ENCODE measurements around the gene TEKT1. TPM values are rescaled to one million over a fixed set of nuclear protein-coding genes. Genes with fewer than 3 reads are reported as not detected.
"Not testable (repeated sequence)": the region's sequence is repeated elsewhere in the genome, so short reads cannot be mapped to it uniquely, and the experiment has no call there.

TEKT1 gene
- total RNA-seq, 4 donors from 2014 or later, result not detected

GRCh38 chr17:6853764-6854442 is 22.4 kb upstream of the TEKT1 start:
- 26 to 43% methylated on average over 19 of the region's 19 CpGs for WGBS, 2 donors
- TF ChIP-seq POLR2A (IDR thresholded peaks at IDR 0.05) (no peak), CTCF (IDR thresholded peaks at IDR 0.05) (no peak)
- intact Hi-C loops (cut with DNase I; ENCODE audit: low total_unique reads), result no loop called here
- DNase-seq (ENCODE audit: low spot score in 2 of 2), result no peak
- H3K4me3 ChIP-seq (ENCODE audit: low read depth, poor library complexity, severe bottlenecking), result no peak overlapping the region

- DNase-seq (ENCODE audit: low spot score in 2 of 2); intact Hi-C loops (cut with DNase I; ENCODE audit: low total_unique reads); H3K4me3 ChIP-seq (ENCODE audit: low read depth, poor library complexity, severe bottlenecking): not testable (repeated sequence)
- WGBS, 2 donors, result 69 to 80% methylated on average over 7 of the region's 7 CpGs
Measured at GRCh38 chr17:6848545-6849179, 17.1 kb upstream of the TEKT1 start.

- intact Hi-C loops (cut with DNase I; ENCODE audit: low total_unique reads); DNase-seq (ENCODE audit: low spot score in 2 of 2); H3K4me3 ChIP-seq (ENCODE audit: low read depth, poor library complexity, severe bottlenecking): not testable (repeated sequence)
- WGBS, 2 donors, result 59 to 61% methylated on average over 6 of the region's 6 CpGs
Measured at GRCh38 chr17:6846138-6846537, 14.6 kb upstream of the TEKT1 start.

- not testable (repeated sequence) for DNase-seq (ENCODE audit: low spot score in 2 of 2)
- intact Hi-C loops (cut with DNase I; ENCODE audit: low total_unique reads), result loop anchor here (5.0 kb wide), 1 partner anchor 158 kb away; no protein-coding TSS in a partner anchor
- WGBS, 2 donors, result 56 to 68% methylated on average over 4 of the region's 4 CpGs
Measured at GRCh38 chr17:6844406-6844805, 12.9 kb upstream of the TEKT1 start.

GRCh38 chr17:6843241-6843880 is 11.8 kb upstream of the TEKT1 start:
- no peak overlapping the region for H3K4me3 ChIP-seq (ENCODE audit: low read depth, poor library complexity, severe bottlenecking)
- DNase-seq (ENCODE audit: low spot score in 2 of 2), result no peak
- WGBS, 2 donors, result 17 to 18% methylated on average over 7 of the region's 7 CpGs
- intact Hi-C loops (cut with DNase I; ENCODE audit: low total_unique reads), result loop anchor here (5.0 kb wide), 1 partner anchor 159 kb away; no protein-coding TSS in a partner anchor
- TF ChIP-seq CTCF (IDR thresholded peaks at IDR 0.05), result no peak
- TF ChIP-seq POLR2A (IDR thresholded peaks at IDR 0.05), result no peak

More at GRCh38 chr17:6844406-6844805, 12.9 kb upstream of the TEKT1 start:
- H3K4me3 ChIP-seq (ENCODE audit: low read depth, poor library complexity, severe bottlenecking), result not testable (repeated sequence)

- 57 to 59% methylated on average over 9 to 12 of the region's 14 CpGs for WGBS, 2 donors
- H3K4me3 ChIP-seq (ENCODE audit: low read depth, poor library complexity, severe bottlenecking); DNase-seq (ENCODE audit: low spot score in 2 of 2): not testable (repeated sequence)
- intact Hi-C loops (cut with DNase I; ENCODE audit: low total_unique reads), result loop anchor here (5.0 kb wide), 1 partner anchor 161 kb away; no protein-coding TSS in a partner anchor
Measured at GRCh38 chr17:6841769-6842168, 10.2 kb upstream of the TEKT1 start.

- no peak for DNase-seq (ENCODE audit: low spot score in 2 of 2)
- 51 to 57% methylated on average over 7 of the region's 7 CpGs for WGBS, 2 donors
- intact Hi-C loops (cut with DNase I; ENCODE audit: low total_unique reads), result loop anchor here (10.0 kb wide), 1 partner anchor 156 kb away; no protein-coding TSS in a partner anchor
- no peak overlapping the region for H3K4me3 ChIP-seq (ENCODE audit: low read depth, poor library complexity, severe bottlenecking)
- TF ChIP-seq CTCF (IDR thresholded peaks at IDR 0.05) (no peak), POLR2A (IDR thresholded peaks at IDR 0.05) (no peak)
Measured at GRCh38 chr17:6830383-6830986, 1.0 kb downstream of the TEKT1 start.

All from lower leg skin (tissue), 4 donors.